DMS 273 (cell line): ENCODE measurements around the gene SYNDIG1.

Source experiments
- DNase-seq: peaks from one replicate; lab custom pipeline; 2025; ENCODE audit not compliant: unreplicated experiment; lab: John Stamatoyannopoulos, UW

Gene SYNDIG1

GRCh38 chr20:24672181-24672880 is 202.9 kb downstream of the SYNDIG1 start:
- no peak for DNase-seq

GRCh38 chr20:24672886-24673677 is 203.7 kb downstream of the SYNDIG1 start:
- no peak for DNase-seq

GRCh38 chr20:24673678-24674570 is 204.5 kb downstream of the SYNDIG1 start:
- DNase-seq, result no peak

- no peak for DNase-seq
These were observed 205.6 kb downstream of the SYNDIG1 start for GRCh38 chr20:24674921-24675605.

GRCh38 chr20:24675651-24676352 is 206.4 kb downstream of the SYNDIG1 start:
- no peak for DNase-seq

- DNase-seq, result no peak
These were observed 207.0 kb downstream of the SYNDIG1 start for GRCh38 chr20:24676353-24676977.

- DNase-seq, result no peak
These were observed 207.5 kb downstream of the SYNDIG1 start for GRCh38 chr20:24676978-24677370.

GRCh38 chr20:24677626-24678315 is 208.3 kb downstream of the SYNDIG1 start:
- DNase-seq, result no peak

- no peak for DNase-seq
These were observed 209.1 kb downstream of the SYNDIG1 start for GRCh38 chr20:24678351-24679106.

- DNase-seq, result no peak
These were observed 210.1 kb downstream of the SYNDIG1 start for GRCh38 chr20:24679448-24680047.

- DNase-seq, result no peak
These were observed 212.4 kb downstream of the SYNDIG1 start for GRCh38 chr20:24681634-24682495.

GRCh38 chr20:24682496-24682985 is 213.1 kb downstream of the SYNDIG1 start:
- DNase-seq, result no peak

- no peak for DNase-seq
These were observed 214.2 kb downstream of the SYNDIG1 start for GRCh38 chr20:24683676-24684075.

- DNase-seq, result no peak
These were observed 215.0 kb downstream of the SYNDIG1 start for GRCh38 chr20:24684421-24684871.

GRCh38 chr20:24684956-24685691 is 215.7 kb downstream of the SYNDIG1 start:
- DNase-seq, result no peak

GRCh38 chr20:24685736-24686135 is 216.3 kb downstream of the SYNDIG1 start:
- DNase-seq, result no peak
